H1 (cell line): Measurements from ENCODE around the gene CWC27. TPM values are rescaled to one million over a fixed set of nuclear protein-coding genes. Genes with fewer than 3 reads are reported as not detected.

Experiments
- ATF2 ChIP-seq: IDR thresholded peaks from 2 replicates; pipeline ENCODE4 v1.6.1; 2012; ENCODE audit warnings: low read length, inconsistent platforms
- GABPA ChIP-seq: IDR thresholded peaks from 2 replicates; pipeline ENCODE4 v1.6.1; 2011; ENCODE audit warnings: mild to moderate bottlenecking, low read length, moderate library complexity, borderline replicate concordance; ENCODE audit not compliant: insufficient read depth
- HDAC2 ChIP-seq, 2 experiments: fragments of 300-600 bp in 1 of 2; sonication (generic) in 1 of 2; IDR thresholded peaks; 2 replicates each; pipeline ENCODE4 v1.6.1; 2011 to 2012; ENCODE audit warnings: low read depth in 2 of 2, low read length in 2 of 2, mild to moderate bottlenecking in 2 of 2, moderate library complexity in 2 of 2, borderline replicate concordance in 1 of 2, inconsistent platforms in 1 of 2
- polyA plus RNA-seq, 7 experiments: library from polyadenylated mRNA; depleted of rRNA in 3 of 7; stranded (reverse) in 5 of 7; unstranded in 2 of 7; fragments of >200 nt in 5 of 7; fragments of 200-250 nt in 2 of 7; gene quantifications; 1 replicate in 5 of 7; 2 replicates in 1 of 7; 4 replicates in 1 of 7; pipeline versions ENCODE4 v1.2.1 to v1.2.3, GENCODE V29; 2011 to 2013; ENCODE audit warnings: missing spikeins in 2 of 7, mixed read lengths in 2 of 7
- total RNA-seq: library from RNA; stranded (reverse); fragmentation: NEBNext Ultra II Directional; extraction: Animal tissue kit (Norgen Biotek cat#: 25700); gene quantifications from 2 replicates; pipeline ENCODE4 v1.2.1, GENCODE V29; 2021

The CWC27 gene
- total and polyA plus RNA-seq, 2 of the 8 experiments (the other 6 are each of a cell fraction or from before 2014, with no cell fraction given), result 24.9 to 43.4 TPM

DNA sequence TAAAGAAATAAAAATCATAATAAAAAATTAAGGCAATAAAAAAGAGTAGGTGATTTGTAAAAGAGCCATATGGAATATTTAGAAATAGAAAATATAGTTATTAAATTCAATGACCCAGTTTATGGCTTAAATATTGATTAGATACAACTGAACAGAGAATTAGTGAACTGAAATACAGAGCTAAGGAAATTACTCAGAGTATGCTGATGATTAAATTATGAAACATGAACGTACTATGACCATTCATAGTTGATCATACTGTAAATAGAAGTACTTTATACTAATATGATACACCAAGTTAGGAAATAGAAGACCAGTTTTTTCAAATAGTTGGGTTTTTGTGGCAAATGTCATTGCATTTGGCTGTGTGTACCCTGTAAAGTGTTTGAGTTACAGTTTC is 194.5 kb downstream of the CWC27 start (continued):
- TF ChIP-seq HDAC2 (IDR thresholded peaks at IDR 0.05; ENCODE audit: borderline replicate concordance in 1 of 2, low read depth in 2 of 2, low read length in 2 of 2) (no peak), GABPA (no peak), ATF2 (no peak)
